HG02610 (cell line): ENCODE measurements around the gene ZBBX.

Experiments used
- ATAC-seq: cut with Tn5 transposase; IDR thresholded peaks from one replicate; pipeline ENCODE4 v1.9.1; 2021; ENCODE audit warnings: mild to moderate bottlenecking, moderate library complexity; ENCODE audit not compliant: unreplicated experiment

The ZBBX gene

DNA sequence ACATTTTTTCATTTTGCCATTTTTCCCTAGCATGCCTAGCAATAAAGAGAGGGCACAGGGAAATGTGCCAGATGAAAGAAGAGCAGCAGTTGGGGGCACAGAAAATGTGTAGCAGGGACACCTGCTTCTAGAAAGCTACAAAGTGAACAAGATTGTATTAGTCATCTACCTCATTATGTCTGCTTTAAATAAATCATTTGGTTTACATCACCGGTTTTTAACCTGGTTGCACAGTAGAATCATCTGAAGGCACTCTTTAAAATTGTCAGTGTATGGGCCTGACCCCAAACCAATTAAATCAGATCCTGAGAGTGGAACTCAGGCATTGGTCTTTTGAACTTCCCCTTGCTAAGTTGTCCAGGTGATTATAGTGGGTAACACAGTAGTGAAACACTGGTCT, 73.8 kb downstream of the ZBBX start:
- ATAC-seq, result no peak

DNA sequence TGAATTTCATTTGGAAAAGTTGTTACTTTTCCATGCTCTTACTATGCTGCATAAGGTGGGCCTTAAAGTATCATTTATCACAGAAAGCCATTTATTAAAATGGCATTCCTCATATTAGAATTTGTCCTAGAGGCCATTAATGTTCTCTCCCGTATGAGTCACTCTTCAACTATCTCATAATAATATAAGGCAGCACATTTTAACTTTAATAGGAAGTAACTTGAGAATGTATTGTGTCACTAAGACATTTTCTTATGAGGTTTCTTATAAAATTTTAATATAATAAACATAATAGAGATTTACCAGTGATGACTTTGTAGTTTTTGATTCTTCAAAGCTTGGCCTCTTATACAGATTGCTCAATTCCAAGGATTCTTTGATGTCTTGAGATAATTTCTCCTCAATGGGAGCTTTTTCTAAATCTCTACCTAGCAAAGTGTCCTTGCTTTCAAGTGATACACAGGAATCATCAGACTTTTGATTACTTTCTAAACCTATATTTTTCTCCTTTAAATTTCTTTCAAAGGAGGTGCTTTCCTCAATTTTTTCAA, 74.7 kb downstream of the ZBBX start:
- ATAC-seq, result no peak

DNA sequence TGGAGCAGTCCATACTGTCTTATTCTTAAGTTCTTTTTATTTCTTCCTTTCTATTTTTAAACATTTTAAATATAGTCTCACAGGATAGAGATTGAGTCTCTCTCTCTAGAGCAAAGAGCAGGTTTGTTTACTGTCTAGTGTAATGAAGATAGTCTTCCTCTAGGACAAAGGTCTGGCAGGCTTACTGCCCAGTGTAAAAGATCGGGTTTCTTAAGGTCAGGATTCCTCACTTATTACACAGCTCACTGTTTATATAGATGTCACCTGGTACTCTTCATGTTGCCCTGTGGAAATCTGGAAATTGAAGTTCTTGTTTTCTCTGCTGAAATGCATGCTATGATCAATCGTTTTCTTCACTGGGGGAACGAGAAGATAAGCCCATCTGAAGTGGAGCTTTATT, 76.0 kb downstream of the ZBBX start:
- ATAC-seq, result no peak

DNA sequence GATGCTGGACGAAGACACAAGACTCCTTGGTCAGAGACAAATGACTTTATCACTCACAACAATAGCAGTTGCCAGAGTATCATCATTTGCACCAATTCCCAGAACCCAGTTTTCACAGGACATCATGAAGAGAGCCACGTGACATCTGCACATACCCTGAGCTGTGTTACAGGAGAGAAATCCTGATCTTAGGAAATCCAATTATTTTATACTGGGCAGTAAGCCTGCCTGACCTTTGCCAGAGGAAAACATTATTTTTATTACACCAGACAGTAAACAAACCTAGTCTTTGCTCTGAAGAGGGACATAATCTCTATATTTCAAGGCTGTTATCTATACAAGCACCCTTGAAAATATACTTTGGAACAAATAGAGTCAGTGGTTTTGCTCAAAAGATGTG, 77.4 kb downstream of the ZBBX start:
- ATAC-seq, result no peak

DNA sequence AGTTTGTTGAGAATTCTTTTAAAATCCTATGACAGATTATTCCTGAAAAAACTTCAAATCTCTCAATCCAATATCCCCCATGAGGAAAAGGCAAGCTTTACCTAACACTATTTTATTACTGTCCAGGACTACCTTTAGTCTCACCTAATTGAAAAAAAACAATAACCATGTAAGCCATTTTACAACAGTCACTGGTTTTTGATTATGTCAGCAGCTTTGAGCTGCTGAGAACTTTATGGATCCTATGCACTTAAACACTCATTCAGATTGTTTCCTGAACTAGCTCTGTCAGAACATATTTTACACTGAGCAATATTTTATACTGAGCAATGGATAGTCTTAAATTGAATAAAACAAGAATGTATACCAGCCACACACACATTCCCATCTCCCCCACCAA, 79.9 kb downstream of the ZBBX start:
- ATAC-seq, result no peak

DNA sequence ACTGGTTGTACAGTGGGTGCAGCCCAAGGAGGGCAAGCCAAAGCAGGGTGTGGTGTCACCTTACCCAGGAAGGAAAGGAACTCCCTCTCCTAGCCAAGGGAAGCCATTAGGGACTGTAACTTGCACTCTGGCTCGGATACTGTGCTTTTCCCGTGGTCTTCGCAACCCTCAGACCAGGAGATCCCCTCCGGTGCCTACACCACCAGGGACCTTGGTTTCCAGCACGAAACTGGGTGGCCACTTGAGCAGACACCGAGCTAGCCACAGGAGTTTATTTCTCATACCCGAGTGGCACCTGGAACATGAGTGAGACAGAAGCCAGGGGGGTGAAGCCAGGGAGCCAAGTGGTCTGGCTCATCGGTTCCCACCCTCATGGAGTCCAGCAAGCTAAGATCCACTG, 90.7 kb downstream of the ZBBX start:
- ATAC-seq, result no peak

DNA sequence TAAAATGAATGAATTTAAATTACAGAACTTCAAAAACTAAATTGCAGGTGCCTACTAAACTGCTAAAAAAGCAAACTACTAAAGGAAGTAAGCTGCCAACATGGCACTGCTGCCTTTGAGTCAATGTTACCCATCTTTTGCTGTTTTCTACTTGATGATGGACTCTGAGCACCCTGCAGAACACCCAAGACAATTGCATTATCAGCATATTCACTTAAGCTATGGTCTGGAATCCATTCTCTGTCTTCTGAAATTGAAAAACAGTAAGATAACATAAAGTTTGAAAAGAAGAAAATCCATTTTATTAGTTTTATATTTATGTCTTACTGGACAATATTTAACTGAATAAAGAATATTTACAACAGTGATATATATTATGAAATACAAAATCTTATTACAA, 91.4 kb downstream of the ZBBX start:
- ATAC-seq, result no peak

DNA sequence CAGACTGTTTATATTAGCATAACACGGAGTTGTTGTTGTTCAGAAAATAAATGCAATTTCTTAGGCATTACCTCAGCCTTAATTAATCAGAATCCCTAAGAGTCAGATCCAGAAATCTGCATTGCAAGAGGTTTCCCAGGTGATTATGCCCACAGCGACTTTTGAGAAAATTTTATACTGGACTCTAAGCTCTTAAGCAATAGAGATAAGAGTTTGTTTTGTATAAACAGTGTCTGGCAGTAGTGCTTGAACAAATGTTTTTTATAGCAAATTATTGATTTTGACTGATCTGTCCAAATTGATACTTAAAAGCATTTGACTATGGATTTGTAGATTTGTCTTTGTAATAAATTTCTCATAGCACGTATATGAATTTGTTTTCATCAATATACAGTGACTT, 92.8 kb downstream of the ZBBX start:
- ATAC-seq, result no peak

DNA sequence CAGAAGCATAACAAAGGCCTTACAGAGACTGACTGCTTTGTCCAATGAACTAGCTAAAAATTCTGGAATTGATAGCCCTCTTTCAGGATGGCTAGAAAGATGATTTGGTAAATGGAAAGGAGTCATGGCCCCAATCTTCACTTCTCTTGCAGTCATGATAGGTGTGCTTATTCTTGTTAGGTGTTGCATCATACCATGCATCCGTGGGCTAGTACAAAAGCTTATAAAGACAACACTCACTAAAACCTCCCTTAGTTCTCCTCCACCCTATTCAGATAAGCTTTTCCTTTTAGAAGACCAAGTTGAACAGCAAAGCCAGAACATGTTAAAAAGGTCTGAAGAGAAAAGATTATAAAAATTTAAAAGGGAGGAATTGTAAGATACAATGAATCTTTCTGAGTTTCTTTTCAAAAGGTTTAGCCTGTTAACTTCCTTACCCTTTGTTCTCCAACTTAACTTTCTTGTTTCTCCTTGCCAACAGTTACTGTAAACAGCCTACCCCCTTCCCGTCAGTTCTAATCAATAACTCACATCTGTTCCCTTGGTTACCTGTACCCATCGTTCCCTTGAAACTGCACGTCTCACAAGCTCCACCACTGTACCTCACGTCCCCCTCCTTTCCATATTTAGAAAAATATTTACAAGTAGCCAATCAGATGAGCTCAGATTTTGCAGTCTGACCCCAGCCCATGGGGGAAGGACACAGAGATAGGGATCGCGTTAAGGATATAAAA, 105.8 kb downstream of the ZBBX start:
- ATAC-seq, result no peak

DNA sequence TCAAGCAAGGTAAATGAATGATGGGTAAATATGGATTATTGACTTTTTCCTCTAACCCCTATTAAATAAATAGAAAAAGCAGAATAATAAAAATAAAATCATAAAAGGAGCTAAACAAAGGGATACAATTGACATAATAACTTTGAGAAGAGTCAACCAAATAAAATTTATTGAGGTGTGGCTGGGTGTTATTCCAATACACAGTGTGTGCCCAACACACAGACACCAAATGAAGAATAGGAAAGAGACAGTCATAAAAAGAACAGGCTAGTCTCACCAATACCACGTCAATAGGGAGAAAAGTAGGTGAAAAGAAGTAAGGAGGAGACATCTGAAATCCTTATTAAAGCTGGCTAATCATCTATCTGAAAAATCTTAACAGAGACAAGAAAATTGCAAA, 127.1 kb downstream of the ZBBX start:
- no peak for ATAC-seq

DNA sequence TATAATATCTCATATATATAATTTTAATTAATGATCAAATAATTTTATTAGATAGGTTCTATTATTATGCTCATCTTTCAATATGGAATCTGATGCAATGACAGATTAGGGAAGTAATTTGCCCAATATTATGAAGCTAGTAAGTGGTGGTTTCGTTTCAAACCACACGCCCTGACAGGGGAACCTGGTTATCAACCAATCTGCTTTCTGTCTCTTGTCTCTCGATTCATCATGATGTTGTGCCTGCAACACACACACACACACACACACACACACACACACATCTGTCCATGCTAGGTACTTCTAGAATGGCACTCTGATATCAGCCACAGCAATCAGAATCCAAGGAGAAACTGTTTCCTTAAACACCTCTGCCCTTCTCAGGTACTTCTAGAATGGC, 128.4 kb downstream of the ZBBX start:
- no peak for ATAC-seq

DNA sequence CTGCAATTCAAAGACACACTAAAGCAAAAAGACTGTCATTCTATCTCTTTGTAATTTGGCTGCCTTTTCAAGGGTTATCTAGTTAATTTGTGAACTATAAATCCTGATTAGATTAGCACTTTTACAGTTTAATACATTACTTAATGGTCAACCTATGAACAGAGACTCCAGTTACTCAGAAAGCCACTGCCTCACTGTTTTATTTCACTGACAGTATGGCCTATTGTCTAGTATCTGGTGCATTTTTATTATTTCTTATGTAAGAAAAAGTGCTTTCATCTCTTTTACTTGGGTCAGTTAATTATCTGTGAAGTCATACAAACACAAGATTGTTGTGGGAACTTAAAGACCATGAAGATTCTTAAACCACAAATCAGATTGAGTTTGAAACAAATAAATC, 133.8 kb downstream of the ZBBX start:
- ATAC-seq, result no peak

DNA sequence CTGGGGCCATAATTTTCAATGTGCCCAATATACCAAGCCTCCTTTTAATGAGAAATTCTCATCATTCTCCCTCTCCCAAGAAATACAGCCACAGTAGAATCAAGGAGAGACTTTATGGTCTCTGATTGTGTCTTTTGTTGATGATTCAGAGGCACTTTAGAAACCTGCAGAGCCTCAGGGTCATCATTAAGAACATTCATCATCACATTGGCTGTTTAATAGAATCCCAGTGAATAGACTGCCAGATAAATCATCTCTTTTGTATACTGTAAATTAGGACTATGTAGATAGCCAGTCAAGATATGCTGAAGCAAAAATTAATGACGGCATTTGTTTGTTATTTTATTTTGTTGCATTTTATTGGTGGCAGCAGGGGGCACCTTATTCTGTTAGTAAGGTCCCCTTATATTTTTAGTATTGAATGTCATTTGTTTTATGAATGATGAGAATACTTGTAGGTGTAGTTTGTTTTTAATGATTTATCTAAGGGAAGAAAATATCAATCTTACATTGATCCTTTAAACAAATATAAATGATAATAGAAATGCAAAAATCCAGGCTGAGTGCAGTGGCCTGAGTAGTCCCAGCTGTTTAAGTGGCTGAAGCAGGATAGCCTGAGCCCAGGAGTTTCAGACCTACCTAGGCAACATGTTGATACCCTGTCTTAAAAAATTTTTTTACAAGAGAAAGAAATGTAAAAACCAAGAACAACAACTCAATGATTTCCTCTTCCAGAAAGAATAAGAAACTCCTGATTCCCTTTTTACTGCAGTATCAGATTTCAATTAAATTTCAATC, 138.8 kb downstream of the ZBBX start:
- no peak for ATAC-seq

DNA sequence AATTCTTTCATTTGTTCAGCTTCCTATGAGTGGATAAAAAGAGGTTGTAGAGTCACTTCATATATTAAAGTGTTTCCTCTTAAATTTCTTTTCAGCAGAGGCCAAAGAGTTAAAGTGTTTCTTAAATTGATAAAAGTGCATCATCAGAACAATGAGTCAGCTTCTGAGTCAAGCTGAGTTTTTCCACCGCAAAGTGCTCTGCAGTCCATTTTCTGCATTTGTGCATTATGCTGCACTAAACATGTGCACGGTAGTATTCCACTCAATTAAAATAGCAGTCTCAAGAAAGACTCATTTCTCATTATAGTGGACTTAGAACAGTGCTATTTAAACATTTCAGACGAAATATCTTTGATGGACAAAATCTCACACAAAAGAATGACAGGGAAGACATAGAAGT, 152.0 kb downstream of the ZBBX start:
- no peak for ATAC-seq

DNA sequence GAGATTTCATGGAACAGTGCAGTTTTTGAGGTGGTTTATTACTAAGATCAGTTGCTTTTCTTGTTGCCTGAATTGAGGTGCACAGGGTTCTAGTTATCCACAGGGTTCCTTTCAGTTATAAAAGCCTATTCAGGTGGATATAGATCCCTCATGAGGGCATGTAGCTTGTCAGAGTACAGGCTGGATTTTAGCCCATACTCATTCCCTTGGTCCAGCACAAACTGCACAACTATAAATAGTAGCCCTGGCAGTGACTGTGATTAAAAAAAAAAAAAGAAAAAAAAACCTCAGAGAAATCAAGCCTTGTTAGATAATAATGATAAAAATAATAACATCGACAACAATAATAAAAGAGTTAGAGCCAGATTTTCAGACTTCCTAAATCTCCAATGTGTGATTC, 154.3 kb downstream of the ZBBX start:
- no peak for ATAC-seq

DNA sequence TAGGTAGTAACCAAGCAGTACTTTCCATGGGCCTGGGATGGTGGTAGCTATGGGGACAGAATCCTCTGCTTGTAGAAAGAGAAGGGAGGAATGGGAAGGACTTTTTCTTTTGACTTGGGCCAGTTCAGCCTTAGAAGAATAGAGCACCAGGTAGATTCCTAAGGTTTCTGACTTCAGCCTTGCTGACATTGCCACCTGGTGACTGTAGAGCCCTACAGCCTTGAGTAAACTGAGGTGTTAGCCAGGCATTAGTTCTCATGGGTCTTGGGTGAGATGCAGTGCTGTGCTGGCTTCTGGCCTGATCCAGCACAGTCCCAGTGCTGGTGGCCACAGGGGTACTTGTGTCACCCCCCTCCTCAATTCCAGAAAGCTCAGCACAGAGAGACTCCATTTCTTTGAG, 171.1 kb downstream of the ZBBX start:
- no peak for ATAC-seq

DNA sequence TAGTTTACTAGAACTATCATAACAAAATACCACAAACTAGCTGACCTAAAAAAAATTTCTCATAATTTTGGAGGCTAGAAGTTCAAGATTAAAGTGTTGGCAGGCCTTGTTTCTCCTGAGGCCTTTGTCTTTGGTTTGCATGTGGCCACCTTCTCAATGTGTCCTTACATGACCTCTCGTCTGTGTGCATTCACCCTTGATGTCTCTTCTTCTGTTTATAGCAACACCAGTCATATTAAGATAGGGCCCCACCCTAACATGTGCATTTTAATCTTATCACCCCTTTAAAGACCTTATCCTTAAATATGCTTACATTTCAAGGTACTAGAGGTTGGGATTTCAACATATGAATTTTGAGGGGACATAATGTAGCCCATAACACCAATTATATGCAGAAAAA, 177.0 kb downstream of the ZBBX start:
- no peak for ATAC-seq

DNA sequence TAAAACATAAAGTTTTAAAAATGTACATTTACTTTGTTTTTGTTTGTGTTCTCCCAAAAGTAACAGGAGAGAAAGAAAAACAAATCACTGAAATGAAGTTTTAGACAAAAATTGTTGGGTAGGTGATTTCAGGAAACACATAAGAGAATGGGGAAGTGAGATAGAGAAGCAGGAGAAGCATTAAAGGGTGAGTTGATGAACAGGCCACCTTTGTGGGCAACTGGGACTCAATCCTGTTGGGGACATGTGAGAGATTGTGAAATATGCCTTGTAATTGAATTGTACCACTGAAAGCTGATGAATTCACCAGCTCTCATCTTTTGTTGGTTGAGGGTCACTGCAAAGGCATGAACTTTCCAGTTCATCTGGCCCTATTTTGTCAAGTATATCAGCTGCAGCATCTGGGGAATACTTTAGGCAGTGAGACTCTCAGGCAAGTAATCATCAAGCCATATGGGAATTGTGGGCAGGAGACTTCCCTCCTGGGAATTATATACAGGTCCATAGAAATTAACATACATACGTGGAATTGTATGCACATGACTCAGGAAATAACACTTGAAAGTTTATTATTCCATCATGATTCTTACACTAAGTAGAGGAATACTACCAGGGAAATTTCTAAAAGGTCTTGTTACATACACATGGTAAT, 181.0 kb downstream of the ZBBX start:
- ATAC-seq, result peak; percentile 82
